Mesothelial cell of epicardium (in vitro differentiated cells): ENCODE data around the gene ZCCHC18. TPM values are rescaled to one million over a fixed set of nuclear protein-coding genes. Genes with fewer than 3 reads are reported as not detected.
"Not testable (repeated sequence)": the region's sequence is repeated elsewhere in the genome, so short reads cannot be mapped to it uniquely, and the experiment has no call there.

ENCODE experiments used
- DNase-seq, 2 experiments: peaks; one replicate each; pipeline ENCODE4 v3.0.0; 2021; ENCODE audit warnings: low spot score in 2 of 2; ENCODE audit not compliant: unreplicated experiment in 2 of 2
- H3K27ac Mint-ChIP-seq: 2 replicates; pipeline ENCODE4 v1.8.0; 2021; ENCODE audit warnings: mixed read lengths
- H3K27me3 Mint-ChIP-seq: 2 replicates; pipeline ENCODE4 v1.8.0; 2021; ENCODE audit warnings: low read depth, mixed read lengths
- H3K36me3 Mint-ChIP-seq: 2 replicates; pipeline ENCODE4 v1.8.0; 2021; ENCODE audit warnings: mixed read lengths
- H3K4me1 Mint-ChIP-seq: 2 replicates; pipeline ENCODE4 v1.8.0; 2021; ENCODE audit warnings: mixed read lengths
- H3K4me3 Mint-ChIP-seq: 2 replicates; pipeline ENCODE4 v1.8.0; 2021; ENCODE audit warnings: mild to moderate bottlenecking, moderate library complexity, mixed read lengths
- H3K9me3 Mint-ChIP-seq: 2 replicates; pipeline ENCODE4 v1.8.0; 2021; ENCODE audit warnings: mixed read lengths
- CTCF ChIP-seq: fragments of 200-600 bp; sonication (generic); IDR thresholded peaks from one replicate; pipeline ENCODE4 v1.5.0; 2021; ENCODE audit warnings: antibody characterized with exemption; ENCODE audit not compliant: unreplicated experiment
- total RNA-seq: library from RNA; stranded (reverse); gene quantifications from 3 replicates; pipeline ENCODE4 v1.2.1, GENCODE V29; 2021

The ZCCHC18 gene
- total RNA-seq, 1 donor from 2014 or later = 3.6 TPM

GRCh38 chrX:104108955-104109354 is 3.4 kb upstream of the ZCCHC18 start:
- Mint-ChIP-seq H3K36me3 (peaks cover 2% of the 10 kb centered on the region), H3K4me1 (peaks cover 3% of the 10 kb centered on the region), H3K9me3 (no peaks in the 10 kb centered on the region), H3K27ac (no peak overlapping the region), H3K27me3 (peaks cover 2% of the 10 kb centered on the region), H3K4me3 (no peak overlapping the region)
- no peak for TF ChIP-seq CTCF
- DNase-seq = no peak

- not testable (repeated sequence) for H3K9me3 Mint-ChIP-seq
These were observed 1.7 kb upstream of the ZCCHC18 start for GRCh38 chrX:104110491-104111240.

DNA sequence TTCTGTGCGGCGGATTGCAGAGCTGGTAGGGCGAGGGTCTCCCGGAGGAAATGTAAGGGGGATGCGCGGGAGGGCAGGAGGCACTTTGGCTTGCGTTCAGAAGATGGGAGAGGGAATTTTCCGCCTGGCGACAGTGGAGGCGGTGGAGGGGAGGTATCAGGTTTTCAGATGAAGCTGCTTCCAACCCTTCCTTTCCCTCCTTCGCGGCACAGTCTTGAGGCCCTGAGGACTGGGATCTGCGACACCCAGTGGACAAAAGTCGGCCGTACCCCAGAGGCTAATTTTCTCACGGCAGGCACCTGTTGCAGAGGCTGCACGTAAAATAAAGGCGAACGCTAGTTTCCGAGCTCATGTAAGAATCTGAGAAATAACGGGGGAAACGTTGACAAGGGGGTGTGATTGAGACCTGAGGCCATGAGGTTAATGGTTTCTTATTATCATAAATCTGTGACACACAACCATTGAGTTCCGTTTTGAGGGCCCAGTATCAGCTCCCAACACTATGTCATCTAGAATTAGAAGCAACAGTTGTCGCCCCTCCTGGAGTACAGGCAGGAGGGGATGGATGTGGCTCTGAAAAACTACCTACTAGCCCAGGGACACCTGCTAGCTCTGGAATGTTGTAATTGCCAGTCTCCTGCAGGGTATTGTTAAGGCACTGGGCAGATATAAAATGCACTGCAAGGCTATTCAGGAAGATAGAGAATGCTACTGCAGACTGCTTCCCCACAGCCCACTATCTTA is 1.1 kb downstream of the ZCCHC18 start:
- peaks cover 3% of the 10 kb centered on the region for H3K4me1 Mint-ChIP-seq
- TF ChIP-seq CTCF = no peak
- peak; percentile 25 to 51 for DNase-seq
- H3K27me3 Mint-ChIP-seq = no peaks in the 10 kb centered on the region
- H3K27ac Mint-ChIP-seq = peak overlapping the region; percentile 83
- H3K9me3 Mint-ChIP-seq = peaks cover 4% of the 10 kb centered on the region
- H3K4me3 Mint-ChIP-seq = peak overlapping the region; percentile 82
- H3K36me3 Mint-ChIP-seq = no peaks in the 10 kb centered on the region

More at GRCh38 chrX:104110491-104111240, 1.7 kb upstream of the ZCCHC18 start:
- H3K4me1 Mint-ChIP-seq, H3K27ac Mint-ChIP-seq, H3K36me3 Mint-ChIP-seq, DNase-seq, H3K4me3 Mint-ChIP-seq, H3K27me3 Mint-ChIP-seq: not testable (repeated sequence)

GRCh38 chrX:104117759-104118158 is 5.4 kb downstream of the ZCCHC18 start:
- Mint-ChIP-seq H3K4me1 (peaks cover 3% of the 10 kb centered on the region), H3K9me3 (peaks cover 4% of the 10 kb centered on the region), H3K27me3 (no peaks in the 10 kb centered on the region), H3K27ac (no peak overlapping the region), H3K4me3 (no peak overlapping the region), H3K36me3 (no peaks in the 10 kb centered on the region)
- DNase-seq = no peak
- TF ChIP-seq CTCF = no peak

DNA sequence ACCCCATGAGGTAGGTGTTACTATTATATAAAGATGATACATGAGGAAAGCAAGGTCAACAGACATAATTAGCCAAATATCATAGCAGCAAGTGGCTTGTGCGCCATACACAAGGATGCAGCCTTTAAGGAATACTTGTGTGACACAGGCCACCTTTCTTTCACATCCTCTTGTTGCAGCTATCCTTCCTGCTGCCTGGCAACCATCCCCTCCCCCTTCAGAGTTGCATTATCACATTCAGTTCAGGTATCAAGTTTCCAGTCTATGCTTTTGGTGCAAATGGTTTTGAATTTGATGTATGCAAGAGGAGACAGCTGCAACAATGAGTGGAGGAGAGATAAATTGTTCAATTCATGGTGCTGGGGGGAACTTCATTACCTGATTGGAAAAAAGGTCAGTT is 6.4 kb downstream of the ZCCHC18 start:
- Mint-ChIP-seq H3K4me3 (no peak overlapping the region), H3K27ac (no peak overlapping the region), H3K27me3 (no peaks in the 10 kb centered on the region), H3K9me3 (peaks cover 4% of the 10 kb centered on the region), H3K4me1 (no peaks in the 10 kb centered on the region), H3K36me3 (no peaks in the 10 kb centered on the region)
- DNase-seq = no peak
- no peak for TF ChIP-seq CTCF

- Mint-ChIP-seq H3K9me3 (peaks cover 9% of the 10 kb centered on the region), H3K4me3 (no peak overlapping the region), H3K27ac (no peak overlapping the region), H3K27me3 (no peaks in the 10 kb centered on the region), H3K36me3 (peaks cover 4% of the 10 kb centered on the region), H3K4me1 (no peaks in the 10 kb centered on the region)
- DNase-seq = no peak
- no peak for TF ChIP-seq CTCF
These were observed 10.5 kb downstream of the ZCCHC18 start for GRCh38 chrX:104122829-104123228.
